Measurements from ENCODE around the gene TNC. TPM values are rescaled to one million over a fixed set of nuclear protein-coding genes. Genes with fewer than 3 reads are reported as not detected.

TNC gene
- total and polyA plus RNA-seq, 8 donors: 3.5 to 265 (median 80.1) TPM

DNA sequence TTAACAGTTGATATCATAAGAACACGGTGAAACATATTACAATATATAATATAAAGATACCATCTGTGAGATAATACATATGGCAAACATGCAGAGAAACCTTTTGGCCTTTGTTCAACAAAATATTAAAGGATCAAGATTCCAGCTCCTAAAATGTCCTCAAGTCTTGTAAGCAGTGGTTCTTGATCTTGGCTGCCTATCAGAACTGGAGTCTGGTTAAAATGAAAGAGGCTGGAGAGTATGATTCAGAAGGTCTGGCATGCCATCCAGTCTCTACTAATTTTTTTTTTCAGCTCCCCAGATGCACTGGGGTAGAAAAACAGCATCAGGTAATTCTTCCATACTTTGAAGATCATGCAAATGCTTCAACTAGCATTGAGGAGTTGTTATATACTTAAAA is 83.2 kb downstream of the TNC start:
- H3K27ac ChIP-seq: peak overlapping the region in 4 of 5 donors; percentile 34 to 82 (median 64)
- peak in 1 of 2 donors; percentile 39 for DNase-seq
- intact Hi-C loops (cut with DNase I; ENCODE audit: low total_unique reads): no loop called here
- H3K9me3 ChIP-seq: no peaks in the 10 kb centered on the region
- H3K4me3 ChIP-seq: no peak overlapping the region
- TF ChIP-seq POLR2A (IDR thresholded peaks at IDR 0.05) (no peak), EP300 (IDR thresholded peaks at IDR 0.05) (no peak), POLR2AphosphoS5 (IDR thresholded peaks at IDR 0.05) (no peak)
- TF ChIP-seq, protein P1, sequence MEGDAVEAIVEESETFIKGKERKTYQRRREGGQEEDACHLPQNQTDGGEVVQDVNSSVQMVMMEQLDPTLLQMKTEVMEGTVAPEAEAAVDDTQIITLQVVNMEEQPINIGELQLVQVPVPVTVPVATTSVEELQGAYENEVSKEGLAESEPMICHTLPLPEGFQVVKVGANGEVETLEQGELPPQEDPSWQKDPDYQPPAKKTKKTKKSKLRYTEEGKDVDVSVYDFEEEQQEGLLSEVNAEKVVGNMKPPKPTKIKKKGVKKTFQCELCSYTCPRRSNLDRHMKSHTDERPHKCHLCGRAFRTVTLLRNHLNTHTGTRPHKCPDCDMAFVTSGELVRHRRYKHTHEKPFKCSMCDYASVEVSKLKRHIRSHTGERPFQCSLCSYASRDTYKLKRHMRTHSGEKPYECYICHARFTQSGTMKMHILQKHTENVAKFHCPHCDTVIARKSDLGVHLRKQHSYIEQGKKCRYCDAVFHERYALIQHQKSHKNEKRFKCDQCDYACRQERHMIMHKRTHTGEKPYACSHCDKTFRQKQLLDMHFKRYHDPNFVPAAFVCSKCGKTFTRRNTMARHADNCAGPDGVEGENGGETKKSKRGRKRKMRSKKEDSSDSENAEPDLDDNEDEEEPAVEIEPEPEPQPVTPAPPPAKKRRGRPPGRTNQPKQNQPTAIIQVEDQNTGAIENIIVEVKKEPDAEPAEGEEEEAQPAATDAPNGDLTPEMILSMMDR (IDR thresholded peaks at IDR 0.05): no peak
- WGBS, 5 donors: 29 to 46% (median 33%) methylated on average over 1 of the region's 1 CpG
- H3K4me1 ChIP-seq: peaks cover 0 to 40% (median 22%) of the 10 kb centered on the region in 4 donors
- no peaks in the 10 kb centered on the region for H3K27me3 ChIP-seq
- peaks cover 0 to 35% (median 15%) of the 10 kb centered on the region in 4 donors for H3K36me3 ChIP-seq

DNA sequence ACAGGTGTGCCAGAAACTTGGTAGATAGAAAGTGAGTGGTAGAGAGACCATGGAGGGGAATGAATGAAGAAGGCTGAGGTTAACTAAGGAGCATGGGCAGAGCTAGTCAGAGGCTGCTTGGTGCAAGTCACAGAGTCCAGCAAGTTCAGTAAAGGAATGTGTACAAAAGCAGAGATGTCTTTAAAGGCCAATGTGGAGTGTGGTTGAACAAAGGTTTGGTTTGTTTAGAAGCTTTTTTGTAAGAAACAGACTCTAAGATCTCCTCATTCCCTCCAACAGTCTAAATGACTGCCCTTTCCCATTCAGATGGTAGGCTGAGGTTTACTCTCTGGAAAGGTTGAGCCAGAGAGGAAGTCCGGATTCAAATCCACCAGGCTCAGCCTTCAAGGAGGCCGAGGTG is 84.2 kb downstream of the TNC start:
- 92 to 97% (median 94%) methylated on average over 2 of the region's 2 CpGs for WGBS, 5 donors
- H3K9me3 ChIP-seq: no peaks in the 10 kb centered on the region
- H3K27me3 ChIP-seq: no peaks in the 10 kb centered on the region
- no peak for DNase-seq
- intact Hi-C loops (cut with DNase I; ENCODE audit: low total_unique reads): no loop called here
- H3K4me3 ChIP-seq: no peak overlapping the region
- peaks cover 0 to 45% (median 18%) of the 10 kb centered on the region in 4 donors for H3K36me3 ChIP-seq
- H3K27ac ChIP-seq: peak overlapping the region in 2 of 5 donors; percentile 7 to 82
- H3K4me1 ChIP-seq: peaks cover 0 to 34% (median 18%) of the 10 kb centered on the region in 4 donors
- TF ChIP-seq, protein P1 (IDR thresholded peaks at IDR 0.05): no peak
- no peak for TF ChIP-seq POLR2A (IDR thresholded peaks at IDR 0.05)
- TF ChIP-seq POLR2AphosphoS5 (IDR thresholded peaks at IDR 0.05): no peak
- TF ChIP-seq EP300 (IDR thresholded peaks at IDR 0.05): no peak

DNA sequence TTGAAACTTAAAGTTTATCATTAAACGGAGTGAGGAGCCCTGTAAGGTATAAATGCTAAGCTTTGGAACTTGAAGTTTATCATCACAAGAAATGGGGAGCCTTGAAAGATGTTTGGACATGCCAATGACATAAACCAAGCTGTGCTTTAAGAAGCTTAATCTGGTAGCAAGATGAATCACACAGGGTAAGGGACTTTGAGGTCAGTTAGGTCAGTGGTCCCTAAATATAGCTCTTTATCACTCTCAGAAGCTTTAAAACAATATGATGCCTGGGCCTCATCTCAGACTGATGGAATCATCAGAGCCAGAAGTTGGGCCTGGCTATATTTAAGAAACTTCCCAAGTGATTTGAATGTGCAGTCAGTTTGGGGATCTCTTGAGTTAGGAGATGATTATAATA is 85.7 kb downstream of the TNC start:
- DNase-seq: no peak
- Histone ChIP-seq H3K27me3 (no peaks in the 10 kb centered on the region), H3K4me3 (no peak overlapping the region), H3K4me1 (peaks cover 0 to 22% (median 14%) of the 10 kb centered on the region in 4 donors), H3K9me3 (no peaks in the 10 kb centered on the region), H3K27ac (no peak overlapping the region), H3K36me3 (peaks cover 0 to 51% (median 22%) of the 10 kb centered on the region in 4 donors)
- 62 to 74% (median 68%) methylated on average over 1 of the region's 1 CpG for WGBS, 5 donors
- intact Hi-C loops (cut with DNase I; ENCODE audit: low total_unique reads): no loop called here
- TF ChIP-seq POLR2A (IDR thresholded peaks at IDR 0.05) (no peak), POLR2AphosphoS5 (IDR thresholded peaks at IDR 0.05) (no peak), EP300 (IDR thresholded peaks at IDR 0.05) (no peak)
- TF ChIP-seq, protein P1 (IDR thresholded peaks at IDR 0.05): no peak

DNA sequence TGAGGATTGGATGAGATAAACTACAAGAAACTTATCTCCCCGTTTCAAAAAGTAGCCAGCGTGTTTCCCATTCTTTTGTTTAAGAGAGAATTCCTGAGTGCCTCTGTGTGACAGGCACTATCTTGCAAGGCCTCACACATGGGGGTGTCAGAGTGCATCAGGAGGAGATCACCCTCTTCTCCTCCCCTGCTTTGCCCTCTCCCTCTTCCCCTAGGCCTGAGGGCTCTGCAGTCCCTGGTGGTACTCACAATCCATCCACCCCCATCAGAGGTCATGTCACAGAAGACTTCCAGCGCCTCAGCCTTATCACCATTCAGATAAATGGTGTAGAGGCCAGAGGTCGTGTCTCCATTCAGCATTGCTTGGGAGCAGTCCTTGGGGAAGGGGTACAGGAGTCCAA is 88.0 kb downstream of the TNC start:
- WGBS, 5 donors: 59 to 67% (median 64%) methylated on average over 4 of the region's 4 CpGs

More for the DNA sequence above, 88.0 kb downstream of the TNC start:
- TF ChIP-seq POLR2A (IDR thresholded peaks at IDR 0.05) (no peak), POLR2AphosphoS5 (IDR thresholded peaks at IDR 0.05) (no peak), EP300 (IDR thresholded peaks at IDR 0.05) (no peak)
- TF ChIP-seq, protein P1 (IDR thresholded peaks at IDR 0.05): no peak
- H3K36me3 ChIP-seq: peaks cover 0 to 68% (median 29%) of the 10 kb centered on the region in 4 donors
- no peaks in the 10 kb centered on the region for H3K27me3 ChIP-seq
- H3K4me3 ChIP-seq: no peak overlapping the region
- H3K27ac ChIP-seq: no peak overlapping the region
- H3K9me3 ChIP-seq: no peaks in the 10 kb centered on the region
- H3K4me1 ChIP-seq: peaks cover 0 to 7% (median 2%) of the 10 kb centered on the region in 4 donors
- no peak for DNase-seq
- intact Hi-C loops (cut with DNase I; ENCODE audit: low total_unique reads): no loop called here

All from stomach (tissue), 9 donors.